A375 (cell line): ENCODE results near the gene ATF5. TPM values are rescaled to one million over a fixed set of nuclear protein-coding genes. Genes with fewer than 3 reads are reported as not detected.

Experiments used
- total RNA-seq: library from RNA; depleted of rRNA; stranded (reverse); fragments of >200 nt; shearing (Covaris generic); gene quantifications from 2 replicates; pipeline ENCODE4 v1.2.3, GENCODE V29; 2014; rRNA removed

ATF5 gene, protein sequence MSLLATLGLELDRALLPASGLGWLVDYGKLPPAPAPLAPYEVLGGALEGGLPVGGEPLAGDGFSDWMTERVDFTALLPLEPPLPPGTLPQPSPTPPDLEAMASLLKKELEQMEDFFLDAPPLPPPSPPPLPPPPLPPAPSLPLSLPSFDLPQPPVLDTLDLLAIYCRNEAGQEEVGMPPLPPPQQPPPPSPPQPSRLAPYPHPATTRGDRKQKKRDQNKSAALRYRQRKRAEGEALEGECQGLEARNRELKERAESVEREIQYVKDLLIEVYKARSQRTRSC
- total RNA-seq: 18.3 and 19.9 TPM in 2 replicates

DNA sequence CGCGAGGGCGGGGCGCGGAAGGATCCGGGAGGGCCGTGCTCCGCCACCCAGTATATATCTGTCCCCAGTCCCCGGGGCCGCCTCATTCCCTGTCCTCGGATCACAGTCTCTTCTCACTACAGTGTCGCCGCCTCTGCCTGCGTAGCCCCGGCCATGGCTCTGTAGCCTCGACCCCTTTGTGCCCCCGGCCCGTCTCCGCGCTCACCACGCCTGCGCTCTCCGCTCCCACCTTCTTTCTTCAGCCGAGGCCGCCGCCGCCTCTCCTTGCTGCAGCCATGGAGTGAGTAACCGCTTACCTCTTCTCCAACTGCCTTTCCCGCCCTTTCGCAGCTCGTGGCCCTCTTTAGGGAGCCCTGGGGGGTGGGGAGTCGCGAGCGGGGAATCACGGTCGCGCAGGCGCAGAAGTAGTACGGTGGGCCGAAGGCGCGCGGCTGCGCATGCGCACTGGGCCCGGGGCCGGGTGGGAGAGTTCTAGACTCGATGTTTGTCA is at the start of gene ATF5, which contains the start of gene NUP62:
TSS of gene ATF5 (plus strand) at position 85 of the 490 bp plus-strand sequence. CDS start 1,646 bp downstream, outside the sequence.
TSS of gene NUP62 (minus strand) at position 384 of the 490 bp plus-strand sequence. CDS start 19,697 bp downstream, outside the sequence.

DNA sequence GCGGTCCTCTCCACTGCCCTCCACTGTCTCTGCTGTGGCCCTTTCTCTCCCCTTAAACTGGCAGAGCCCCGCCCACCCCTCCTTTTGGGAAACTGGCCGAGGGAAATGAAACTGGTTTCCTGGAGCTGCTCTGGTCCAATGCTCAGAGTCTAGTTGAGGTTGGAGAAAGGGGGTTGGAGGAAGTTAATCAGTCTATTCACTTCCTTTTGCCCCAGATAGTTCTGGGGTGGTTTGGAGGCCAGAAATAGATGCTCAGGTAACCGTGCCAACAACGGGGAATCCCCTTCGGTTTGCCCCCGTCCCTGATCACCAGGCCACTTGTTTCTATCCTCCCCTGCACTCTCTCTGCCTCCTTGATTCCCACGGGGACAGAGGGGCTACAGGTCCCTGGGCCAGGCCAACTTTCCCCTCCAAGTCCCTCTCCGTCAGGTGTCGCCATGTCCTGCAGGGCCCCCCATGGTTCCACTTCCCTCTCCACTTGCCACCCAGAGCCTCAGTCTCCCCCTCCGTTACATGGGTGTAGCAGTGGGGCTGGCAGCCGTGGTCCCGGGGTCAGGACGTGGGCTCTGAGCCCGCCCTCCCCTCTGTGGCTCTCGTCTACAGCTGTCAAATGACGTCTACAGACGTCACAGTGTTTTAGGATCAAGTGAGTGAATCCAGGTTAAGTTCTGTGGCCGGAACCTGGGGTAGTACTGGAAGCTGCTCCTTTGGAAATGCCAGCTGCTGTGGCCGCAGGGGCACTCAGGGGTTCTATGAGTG is 32.0 kb upstream of the ATF5 start, which contains the start of gene IL4I1:
TSS of gene IL4I1 (minus strand) at position 25 of the 759 bp plus-strand sequence. CDS start 727 bp downstream, outside the sequence.

DNA sequence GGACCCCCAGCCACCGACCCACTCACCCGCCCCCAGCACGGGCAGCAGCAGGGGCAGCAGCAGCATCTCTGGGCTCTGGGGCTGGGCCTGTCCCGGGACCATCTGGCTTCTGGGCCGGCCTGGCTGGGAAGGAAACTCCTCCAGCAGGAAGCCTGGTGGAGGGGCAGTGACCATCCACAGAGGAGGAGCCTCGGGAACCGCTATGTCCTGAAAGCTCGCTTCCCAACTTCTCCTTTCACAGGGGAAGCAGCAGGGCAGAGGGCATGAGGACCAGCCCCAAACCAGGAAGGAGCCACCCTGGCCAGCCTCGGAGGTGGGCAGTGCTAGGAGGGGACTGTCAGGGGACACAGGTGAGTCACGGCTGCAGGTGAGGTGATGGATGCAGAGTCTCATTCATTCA is 32.0 kb downstream of the ATF5 start, which contains the start of gene SIGLEC11:
TSS of gene SIGLEC11 (minus strand) at position 193 of the 400 bp plus-strand sequence. CDS start at position 102, 91 bp downstream.

Other genes starting within 250 kb of the ATF5 start
- gene ADM5, start 239.6 kb upstream of the ATF5 start, total RNA-seq: 10.4 and 11.6 TPM in 2 replicates
- gene CPT1C, start 238.1 kb upstream of the ATF5 start, total RNA-seq: 3.8 and 9.1 TPM in 2 replicates
- gene TSKS, start 165.9 kb upstream of the ATF5 start, total RNA-seq: not detected in 2 replicates
- gene AP2A1, start 162.2 kb upstream of the ATF5 start, total RNA-seq: 58.6 and 69.9 TPM in 2 replicates
- gene FUZ, start 115.9 kb upstream of the ATF5 start, total RNA-seq: 96.3 and 103 TPM in 2 replicates
- gene MED25, start 110.9 kb upstream of the ATF5 start, total RNA-seq: 24.0 and 24.3 TPM in 2 replicates
- gene PTOV1, start 78.0 kb upstream of the ATF5 start, total RNA-seq: 64.6 and 69.0 TPM in 2 replicates
- 110 and 116 TPM in 2 replicates for gene PNKP, start 61.6 kb upstream of the ATF5 start, total RNA-seq
- gene AKT1S1, start 51.9 kb upstream of the ATF5 start, total RNA-seq: 29.5 and 35.5 TPM in 2 replicates
- gene TBC1D17, start 51.5 kb upstream of the ATF5 start, total RNA-seq: 6.7 and 7.5 TPM in 2 replicates
- 0.19 TPM in 1 of 2 replicates, not detected in the other for gene IL4I1, start 32.3 kb upstream of the ATF5 start, total RNA-seq
- gene NUP62, start 299 bp downstream of the ATF5 start, total RNA-seq: 53.5 and 57.3 TPM in 2 replicates
- not detected in 2 replicates for gene SIGLEC11, start 32.0 kb downstream of the ATF5 start, total RNA-seq
- gene VRK3, start 96.2 kb downstream of the ATF5 start, total RNA-seq: 12.9 and 16.6 TPM in 2 replicates
- gene ZNF473, start 96.8 kb downstream of the ATF5 start, total RNA-seq: 10.6 and 17.8 TPM in 2 replicates
- gene IZUMO2, start 234.1 kb downstream of the ATF5 start, total RNA-seq: not detected in 2 replicates